ENCODE results near the gene ALK. TPM values are rescaled to one million over a fixed set of nuclear protein-coding genes. Genes with fewer than 3 reads are reported as not detected.

The ALK gene
- total RNA-seq, 4 donors from 2014 or later: 0.88 to 1.3 (median 1.3) TPM; not detected in 1

GRCh38 chr2:29440921-29441623, 480.3 kb downstream of the ALK start:
- H3K27me3 ChIP-seq: no peaks in the 10 kb centered on the region
- no peak for TF ChIP-seq POLR2A (IDR thresholded peaks at IDR 0.05)
- TF ChIP-seq, protein P1, sequence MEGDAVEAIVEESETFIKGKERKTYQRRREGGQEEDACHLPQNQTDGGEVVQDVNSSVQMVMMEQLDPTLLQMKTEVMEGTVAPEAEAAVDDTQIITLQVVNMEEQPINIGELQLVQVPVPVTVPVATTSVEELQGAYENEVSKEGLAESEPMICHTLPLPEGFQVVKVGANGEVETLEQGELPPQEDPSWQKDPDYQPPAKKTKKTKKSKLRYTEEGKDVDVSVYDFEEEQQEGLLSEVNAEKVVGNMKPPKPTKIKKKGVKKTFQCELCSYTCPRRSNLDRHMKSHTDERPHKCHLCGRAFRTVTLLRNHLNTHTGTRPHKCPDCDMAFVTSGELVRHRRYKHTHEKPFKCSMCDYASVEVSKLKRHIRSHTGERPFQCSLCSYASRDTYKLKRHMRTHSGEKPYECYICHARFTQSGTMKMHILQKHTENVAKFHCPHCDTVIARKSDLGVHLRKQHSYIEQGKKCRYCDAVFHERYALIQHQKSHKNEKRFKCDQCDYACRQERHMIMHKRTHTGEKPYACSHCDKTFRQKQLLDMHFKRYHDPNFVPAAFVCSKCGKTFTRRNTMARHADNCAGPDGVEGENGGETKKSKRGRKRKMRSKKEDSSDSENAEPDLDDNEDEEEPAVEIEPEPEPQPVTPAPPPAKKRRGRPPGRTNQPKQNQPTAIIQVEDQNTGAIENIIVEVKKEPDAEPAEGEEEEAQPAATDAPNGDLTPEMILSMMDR (IDR thresholded peaks at IDR 0.05): no peak
- no peak overlapping the region for H3K27ac ChIP-seq
- H3K4me3 ChIP-seq: no peak overlapping the region
- no peaks in the 10 kb centered on the region for H3K4me1 ChIP-seq
- no peaks in the 10 kb centered on the region for H3K9me3 ChIP-seq
- no peaks in the 10 kb centered on the region for H3K36me3 ChIP-seq
- DNase-seq: no peak

- no peak overlapping the region for H3K4me3 ChIP-seq
- DNase-seq: no peak
Observed at GRCh38 chr2:29433920-29434319, 487.5 kb downstream of the ALK start.

GRCh38 chr2:29433128-29433527, 488.3 kb downstream of the ALK start:
- no peak for TF ChIP-seq POLR2A (IDR thresholded peaks at IDR 0.05)
- TF ChIP-seq, protein P1 (IDR thresholded peaks at IDR 0.05): no peak
- no peak for DNase-seq
- H3K27me3 ChIP-seq: no peaks in the 10 kb centered on the region
- no peaks in the 10 kb centered on the region for H3K36me3 ChIP-seq
- no peaks in the 10 kb centered on the region for H3K9me3 ChIP-seq
- no peak overlapping the region for H3K4me3 ChIP-seq
- no peaks in the 10 kb centered on the region for H3K4me1 ChIP-seq
- H3K27ac ChIP-seq: no peak overlapping the region

More at GRCh38 chr2:29433920-29434319, 487.5 kb downstream of the ALK start:
- Histone ChIP-seq H3K4me1 (no peaks in the 10 kb centered on the region), H3K27ac (no peak overlapping the region), H3K27me3 (no peaks in the 10 kb centered on the region), H3K36me3 (no peaks in the 10 kb centered on the region), H3K9me3 (no peaks in the 10 kb centered on the region)
- TF ChIP-seq, protein P1 (IDR thresholded peaks at IDR 0.05): no peak
- TF ChIP-seq POLR2A (IDR thresholded peaks at IDR 0.05): no peak

GRCh38 chr2:29431485-29431884, 489.9 kb downstream of the ALK start:
- TF ChIP-seq, protein P1 (IDR thresholded peaks at IDR 0.05): no peak
- no peak for TF ChIP-seq POLR2A (IDR thresholded peaks at IDR 0.05)
- no peaks in the 10 kb centered on the region for H3K9me3 ChIP-seq
- no peak overlapping the region for H3K4me3 ChIP-seq
- no peak overlapping the region for H3K27ac ChIP-seq
- no peaks in the 10 kb centered on the region for H3K4me1 ChIP-seq
- no peak for DNase-seq
- H3K36me3 ChIP-seq: no peaks in the 10 kb centered on the region
- no peaks in the 10 kb centered on the region for H3K27me3 ChIP-seq

DNA sequence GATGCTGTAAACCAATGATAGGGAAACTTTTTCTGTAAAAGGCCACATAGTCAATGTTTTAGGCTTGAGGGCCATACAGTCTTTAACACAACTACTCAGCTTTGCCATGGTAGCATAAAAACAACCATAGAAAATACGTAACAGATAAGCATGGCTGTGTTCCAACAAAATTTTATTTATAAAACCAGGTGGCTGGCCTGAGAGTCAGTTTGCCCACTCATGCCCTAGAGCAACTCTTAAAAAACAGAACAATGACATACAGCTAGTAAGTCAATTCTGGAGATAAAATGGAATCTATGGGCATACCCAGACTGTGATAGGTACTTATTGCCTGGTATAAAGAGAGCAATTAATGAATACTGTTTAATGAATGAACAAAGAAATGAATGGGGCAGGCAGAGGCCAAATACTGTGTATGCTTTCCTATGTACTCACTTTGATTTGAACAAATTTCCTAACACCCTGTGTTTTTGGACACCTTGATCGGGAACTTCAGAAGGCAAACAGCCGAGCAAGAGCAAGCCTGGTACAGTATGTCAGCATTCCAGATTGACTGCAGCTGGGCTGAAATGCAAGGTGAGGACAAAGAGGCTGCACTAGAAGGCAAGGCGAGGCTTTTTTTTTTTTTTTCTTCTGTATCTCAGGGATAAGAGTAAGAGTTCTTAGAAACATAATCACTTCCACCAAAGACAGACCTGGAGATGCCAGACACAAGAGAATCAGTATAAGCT, 490.8 kb downstream of the ALK start:
- Histone ChIP-seq H3K4me3 (no peak overlapping the region), H3K4me1 (no peaks in the 10 kb centered on the region), H3K9me3 (no peaks in the 10 kb centered on the region), H3K27ac (no peak overlapping the region), H3K36me3 (no peaks in the 10 kb centered on the region), H3K27me3 (no peaks in the 10 kb centered on the region)
- TF ChIP-seq POLR2A (IDR thresholded peaks at IDR 0.05): no peak
- TF ChIP-seq, protein P1 (IDR thresholded peaks at IDR 0.05): no peak
- no peak for DNase-seq

Data from Peyer's patch (tissue), 4 donors.